ENCODE measurements around the gene BRF1.

Gene BRF1

DNA sequence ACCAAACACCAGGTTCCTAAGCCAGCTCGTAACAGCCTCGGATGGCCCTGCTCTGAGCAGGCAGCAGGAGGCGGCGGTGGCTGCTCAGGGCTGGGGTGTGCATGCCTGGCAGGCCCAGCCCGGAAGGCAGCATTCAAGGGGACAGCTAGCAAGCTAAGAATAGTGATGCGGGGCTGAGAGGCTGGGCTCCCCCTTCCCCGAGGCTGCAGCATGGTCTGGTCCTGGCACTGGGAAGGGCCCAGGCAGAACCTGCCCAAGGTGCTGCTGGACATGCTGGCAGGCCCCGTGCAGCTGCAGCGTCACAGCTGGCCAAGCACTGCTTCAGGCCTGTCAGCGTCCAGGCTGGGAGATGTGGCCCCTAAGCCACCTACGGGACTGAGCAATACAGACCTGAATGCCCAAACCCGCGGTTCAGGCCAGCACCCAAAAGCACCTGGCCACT is 93.3 kb downstream of the BRF1 start:
- FAIRE-seq = no peak

DNA sequence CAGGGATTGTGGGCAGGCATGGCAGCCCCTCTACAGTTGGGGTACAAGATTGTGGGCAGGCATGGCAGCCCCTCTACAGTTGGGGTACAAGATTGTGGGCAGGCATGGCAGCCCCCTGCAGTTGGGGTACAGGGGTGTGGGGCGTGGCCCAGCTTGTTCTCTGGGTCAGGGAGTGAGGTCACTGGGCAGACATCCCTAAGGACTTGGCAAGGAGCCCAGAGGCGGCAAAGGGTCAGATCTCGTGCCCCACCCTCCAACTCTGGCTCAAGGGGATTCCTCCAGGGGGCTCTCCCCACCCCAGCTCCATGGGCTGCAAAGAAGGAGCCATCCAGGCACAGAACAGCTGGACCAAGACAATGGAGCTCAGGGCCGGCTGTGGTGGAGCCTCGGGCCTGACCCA is 93.9 kb downstream of the BRF1 start:
- no peak for FAIRE-seq

DNA sequence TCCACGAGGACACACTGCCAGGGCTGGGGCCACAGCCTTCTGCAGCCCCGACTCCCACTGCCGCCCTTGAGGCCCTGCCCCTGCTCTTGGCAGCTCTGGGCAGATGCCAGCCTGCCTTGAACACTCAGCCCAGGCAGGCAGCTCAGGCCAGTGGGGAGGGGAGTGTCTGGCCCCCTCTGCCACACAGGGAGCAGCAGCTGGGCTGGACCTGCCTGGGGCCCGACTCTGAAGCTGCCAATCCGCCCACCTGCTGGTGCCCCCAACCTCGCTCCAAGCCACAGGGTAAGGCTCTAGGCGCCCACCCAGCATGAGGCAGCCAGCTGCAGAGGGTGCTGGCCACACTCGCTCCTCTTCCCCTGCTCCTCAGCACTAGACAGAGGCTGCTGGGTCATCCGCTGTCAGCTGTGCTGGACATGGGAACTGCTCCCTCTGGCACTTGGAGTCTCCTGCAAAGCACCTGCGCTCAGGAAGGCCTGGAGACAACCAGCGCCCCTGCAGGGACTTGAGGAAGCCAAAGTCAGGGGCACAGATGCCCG is 95.1 kb downstream of the BRF1 start:
- no peak for FAIRE-seq

DNA sequence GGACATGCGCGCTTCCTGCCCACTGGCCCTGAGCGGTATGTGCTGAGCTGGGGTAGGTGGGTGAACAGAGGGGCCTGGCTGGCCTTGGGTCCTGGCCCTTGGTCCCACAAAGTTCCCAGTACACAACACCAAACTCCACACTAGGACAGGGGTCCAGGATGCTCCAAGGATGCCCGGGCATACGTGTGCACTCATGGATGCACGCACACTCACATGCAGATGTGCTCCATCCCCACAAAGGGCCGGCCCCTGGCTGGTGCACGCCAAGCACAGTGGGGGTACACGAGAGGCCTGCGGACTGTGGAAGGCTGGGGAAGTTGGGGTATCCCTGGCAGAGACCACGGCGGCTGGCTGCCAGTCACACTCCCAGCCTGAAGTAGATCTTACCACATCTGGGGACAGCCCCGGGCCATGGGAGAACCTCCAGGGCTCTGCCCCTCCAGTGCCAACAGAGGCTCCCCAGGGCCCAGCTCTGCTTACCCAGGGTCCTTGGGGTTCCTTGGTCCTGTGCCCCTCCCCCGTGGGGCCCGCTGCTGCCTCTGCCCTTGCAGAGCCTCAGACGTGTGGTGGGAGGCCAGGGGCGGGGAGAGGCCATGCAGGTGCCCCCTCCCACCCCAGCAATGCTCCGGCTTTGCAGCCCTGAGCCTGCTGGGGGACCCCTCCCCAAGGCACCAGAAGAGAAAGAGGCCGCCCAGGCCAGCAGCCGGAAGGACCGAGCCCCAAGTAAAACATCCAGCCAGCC is 95.7 kb downstream of the BRF1 start:
- FAIRE-seq = no peak

DNA sequence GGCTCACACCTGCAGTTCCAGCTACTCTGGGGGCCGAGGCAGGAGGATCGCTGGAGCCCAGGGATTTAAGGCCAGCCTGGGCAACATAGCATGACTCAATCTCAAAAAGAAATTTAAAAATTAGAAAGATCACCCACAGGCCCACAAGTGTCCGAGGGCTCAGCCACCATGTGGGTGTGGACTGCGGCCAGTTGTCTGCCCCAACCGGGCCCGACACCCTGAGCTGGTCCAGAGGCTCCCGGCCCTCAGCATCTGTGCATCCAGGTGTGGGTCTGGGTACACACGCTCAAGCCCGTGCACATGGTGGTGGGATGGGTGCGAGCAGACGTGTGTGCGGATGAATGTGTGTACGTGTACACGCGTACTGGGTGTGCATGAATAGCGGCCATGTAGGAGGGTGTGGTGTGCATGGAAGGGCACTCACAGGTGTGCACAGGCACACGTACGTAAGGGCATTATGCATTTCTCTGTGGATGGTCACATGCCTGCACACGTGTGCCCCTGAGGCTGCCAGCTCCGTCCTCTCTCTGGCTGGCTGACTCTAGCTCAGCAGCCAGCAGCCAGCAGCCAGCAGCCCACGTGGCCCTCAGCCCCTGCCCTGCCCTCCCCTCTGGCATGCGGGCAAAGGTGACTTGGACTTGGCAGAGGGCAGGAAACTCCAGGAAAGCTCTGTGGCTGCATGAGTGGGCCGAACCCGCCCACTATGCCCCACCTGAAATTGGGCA is 96.4 kb downstream of the BRF1 start:
- FAIRE-seq = no peak

DNA sequence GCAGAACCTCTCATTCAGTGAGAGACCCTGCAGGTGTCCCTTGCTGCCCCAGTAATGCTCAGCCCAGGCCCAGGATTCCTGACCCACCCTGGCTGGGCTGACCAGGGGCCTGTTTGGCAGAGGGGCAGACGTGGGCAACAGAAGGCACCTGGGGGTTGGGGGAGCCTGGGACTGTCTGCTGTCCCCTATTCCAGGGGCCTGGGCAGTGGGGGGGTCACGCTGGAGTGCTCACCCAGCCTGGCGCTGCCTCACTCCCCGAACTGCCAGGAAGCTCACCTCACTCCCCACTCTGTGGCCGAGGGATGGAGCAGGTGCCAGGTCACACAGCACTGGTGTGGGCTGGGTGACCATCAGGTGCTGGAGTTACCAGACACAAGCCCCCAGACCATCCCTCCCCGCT is 97.1 kb downstream of the BRF1 start:
- FAIRE-seq = no peak

DNA sequence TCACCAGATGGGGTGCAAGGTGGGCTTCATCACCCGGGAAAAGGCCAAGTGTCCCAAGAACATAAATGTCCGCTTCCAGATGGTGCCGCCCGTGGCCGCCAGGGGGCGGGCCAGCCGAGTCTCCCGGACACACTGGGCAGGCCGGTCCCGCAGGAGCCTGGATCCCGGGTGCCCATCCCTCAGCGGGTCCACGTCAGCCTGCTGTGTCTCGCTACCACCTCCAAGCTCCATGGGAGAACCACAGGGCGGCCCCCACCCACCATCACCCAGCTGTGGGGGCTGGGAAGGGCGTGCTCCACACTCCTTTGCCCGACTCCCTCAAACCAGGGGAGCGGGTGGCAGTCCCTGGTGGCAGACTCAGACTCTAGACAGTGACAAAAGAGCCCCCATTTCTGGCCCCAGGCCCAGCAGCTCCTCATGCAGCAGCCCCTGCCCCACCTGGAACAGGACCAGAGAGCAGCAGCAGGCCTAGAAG is 97.7 kb downstream of the BRF1 start:
- FAIRE-seq = no peak

DNA sequence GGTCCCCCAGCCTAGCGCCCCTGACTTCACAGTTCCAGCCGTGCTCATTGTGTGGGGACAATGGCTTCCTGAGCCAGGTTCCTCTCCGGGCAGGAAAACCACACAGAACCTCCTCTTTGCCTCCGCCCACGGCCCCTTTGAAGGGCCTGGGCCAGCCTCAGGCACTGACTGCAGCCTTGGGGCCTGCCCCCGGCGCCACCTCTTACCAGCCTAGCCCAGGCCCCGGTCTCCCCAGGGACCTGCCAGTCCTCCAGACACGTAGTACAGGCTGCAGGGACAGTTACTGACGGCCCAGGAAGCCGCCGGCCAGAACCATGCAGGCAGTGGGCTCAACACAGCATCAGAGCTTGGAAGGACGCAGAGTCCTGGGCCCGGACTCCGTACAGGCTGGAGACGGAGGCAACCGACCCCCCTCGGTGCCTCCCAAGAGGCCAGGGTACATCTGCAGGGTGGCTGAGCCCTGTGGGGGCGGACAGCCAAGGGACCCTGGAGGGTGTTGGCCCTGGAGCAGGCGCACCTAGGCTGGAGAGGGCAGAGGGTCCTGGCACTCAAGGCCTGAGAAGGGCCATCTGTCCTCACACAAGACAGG is 98.8 kb downstream of the BRF1 start:
- FAIRE-seq = no peak

DNA sequence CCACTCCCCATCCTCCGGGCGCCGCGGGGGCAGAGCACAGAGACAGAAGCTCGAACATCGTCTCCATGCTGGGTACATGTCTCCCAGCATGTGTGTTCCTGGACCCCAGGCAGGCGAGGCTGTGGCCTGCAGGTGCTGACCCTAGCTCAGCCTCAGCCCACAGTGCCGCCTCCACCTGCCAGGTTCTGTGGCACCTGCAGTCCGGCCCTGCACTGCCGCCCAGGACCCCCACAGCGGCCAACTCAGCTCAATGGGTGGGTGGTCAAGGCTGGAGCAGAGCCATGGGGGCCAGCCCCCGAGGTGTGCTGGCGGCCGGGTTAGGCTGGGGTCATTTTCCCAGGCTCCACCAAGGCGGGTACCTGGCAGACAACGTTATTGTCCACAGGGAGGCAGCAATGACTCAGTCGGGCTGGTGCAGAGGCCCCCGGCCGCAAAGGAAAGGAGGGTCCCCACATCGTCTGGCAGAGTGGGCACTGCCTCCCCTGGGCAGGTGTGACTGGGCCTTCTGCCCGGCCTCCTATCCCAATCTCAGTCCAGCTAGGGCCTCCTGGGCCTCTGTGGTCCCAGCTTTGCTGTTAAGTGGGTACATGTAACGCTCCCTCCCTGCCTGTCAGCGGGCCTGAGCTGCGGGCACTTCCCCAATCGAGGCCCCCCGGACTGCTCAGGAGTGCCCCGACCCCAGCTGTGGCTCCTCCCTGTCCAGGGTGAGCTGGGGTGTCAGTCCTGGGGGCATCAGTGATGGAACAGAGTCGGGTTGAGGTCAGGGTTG is 99.5 kb downstream of the BRF1 start:
- no peak for FAIRE-seq

DNA sequence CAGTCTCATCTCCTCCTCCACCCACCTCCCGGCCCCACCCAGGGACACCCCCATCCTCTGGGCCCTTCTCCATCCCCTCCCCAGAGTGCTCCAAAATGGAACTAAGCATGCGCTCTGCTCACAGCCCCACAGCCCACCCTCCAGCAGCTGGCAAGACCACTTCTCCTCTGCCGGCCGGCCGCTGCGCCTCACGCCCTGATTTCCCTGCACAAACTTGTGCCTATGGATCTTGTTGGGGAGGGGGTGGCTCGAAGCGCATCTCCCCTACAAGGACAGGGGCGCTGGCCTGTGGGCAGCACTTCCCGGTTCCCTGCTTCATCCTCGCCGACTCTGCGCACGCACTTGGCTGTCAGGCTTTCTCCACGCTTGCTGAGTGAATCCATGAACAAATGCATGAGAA is 100.2 kb downstream of the BRF1 start:
- FAIRE-seq = no peak

DNA sequence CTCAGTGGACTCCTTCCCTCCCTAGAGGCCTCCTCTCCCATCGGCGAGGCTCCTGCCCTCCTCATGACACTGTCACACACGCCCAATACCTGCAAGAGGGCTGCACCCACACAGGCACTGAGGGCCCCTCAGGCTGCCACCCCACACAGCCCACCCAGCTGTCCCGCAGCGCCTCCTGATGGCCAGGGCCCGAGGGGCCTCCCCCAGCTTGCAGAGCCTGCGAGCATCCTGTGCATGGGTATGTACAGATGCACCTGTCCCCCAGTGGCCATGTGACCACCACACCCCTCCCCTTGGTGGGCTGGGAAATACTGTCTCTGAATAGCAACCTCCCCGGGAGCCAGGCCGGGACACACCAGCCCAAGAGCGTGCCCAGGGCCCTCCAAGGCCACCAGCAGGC is 100.7 kb downstream of the BRF1 start:
- no peak for FAIRE-seq

DNA sequence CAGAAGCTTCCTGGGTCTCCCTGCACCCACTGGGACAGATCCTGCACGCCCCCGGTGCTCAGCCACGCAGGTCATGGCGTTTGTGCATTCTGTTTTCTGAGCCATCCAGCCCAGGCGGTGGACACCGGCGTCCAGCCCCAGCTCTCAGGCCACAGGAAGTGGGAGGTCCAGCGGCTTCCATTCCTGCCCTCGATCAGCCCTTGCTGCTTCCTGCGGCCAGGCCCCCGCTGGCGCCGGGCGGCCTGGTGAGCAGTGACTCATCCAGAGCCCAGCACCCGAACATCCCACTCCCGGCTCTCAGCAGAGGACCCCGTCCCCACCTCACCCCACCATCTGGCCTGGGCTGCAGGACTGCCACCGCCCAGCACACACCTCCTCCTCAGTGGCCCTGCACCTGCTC is 101.7 kb downstream of the BRF1 start:
- FAIRE-seq = no peak

DNA sequence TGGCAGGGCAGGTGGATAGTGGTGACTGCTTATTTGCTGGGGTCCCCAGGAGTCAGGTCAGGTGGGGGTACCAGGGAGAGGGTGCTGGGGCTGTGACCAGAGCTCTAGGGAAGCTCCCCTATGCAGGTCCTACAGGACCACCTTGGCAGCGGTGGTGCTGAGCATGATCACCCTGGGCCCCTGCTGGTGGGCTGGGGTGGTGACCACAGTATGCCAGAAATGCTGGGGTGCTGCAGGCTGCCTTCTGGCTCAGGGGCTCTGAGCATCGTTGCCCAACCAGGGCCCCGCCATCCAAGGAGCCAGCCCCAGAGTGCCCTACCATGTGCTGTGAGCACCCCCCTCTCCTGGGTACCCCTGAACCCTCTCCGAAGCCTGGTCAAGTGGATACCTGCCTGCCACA is 102.2 kb downstream of the BRF1 start:
- no peak for FAIRE-seq

DNA sequence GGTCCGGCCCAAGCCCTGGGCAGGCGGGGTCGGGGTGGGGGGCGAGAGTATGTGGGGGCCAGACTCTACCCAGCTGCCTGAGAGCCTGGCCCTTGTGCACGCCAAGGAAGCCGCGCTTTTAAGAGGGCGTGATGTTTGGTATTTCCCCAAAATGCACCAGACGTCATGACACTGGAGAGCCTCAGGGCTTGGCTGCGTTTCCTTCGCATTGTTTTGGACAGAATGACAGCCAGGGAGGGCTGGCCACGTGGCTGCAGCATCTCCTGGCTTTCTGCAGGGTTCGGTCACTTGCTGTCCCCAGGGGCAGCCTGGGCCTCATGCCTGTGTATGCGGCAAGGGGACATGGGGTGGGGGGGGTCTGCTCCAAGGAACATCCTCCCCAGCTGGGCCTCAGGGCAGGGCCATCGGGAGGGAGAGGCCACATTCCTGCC is 103.6 kb downstream of the BRF1 start:
- no peak for FAIRE-seq

DNA sequence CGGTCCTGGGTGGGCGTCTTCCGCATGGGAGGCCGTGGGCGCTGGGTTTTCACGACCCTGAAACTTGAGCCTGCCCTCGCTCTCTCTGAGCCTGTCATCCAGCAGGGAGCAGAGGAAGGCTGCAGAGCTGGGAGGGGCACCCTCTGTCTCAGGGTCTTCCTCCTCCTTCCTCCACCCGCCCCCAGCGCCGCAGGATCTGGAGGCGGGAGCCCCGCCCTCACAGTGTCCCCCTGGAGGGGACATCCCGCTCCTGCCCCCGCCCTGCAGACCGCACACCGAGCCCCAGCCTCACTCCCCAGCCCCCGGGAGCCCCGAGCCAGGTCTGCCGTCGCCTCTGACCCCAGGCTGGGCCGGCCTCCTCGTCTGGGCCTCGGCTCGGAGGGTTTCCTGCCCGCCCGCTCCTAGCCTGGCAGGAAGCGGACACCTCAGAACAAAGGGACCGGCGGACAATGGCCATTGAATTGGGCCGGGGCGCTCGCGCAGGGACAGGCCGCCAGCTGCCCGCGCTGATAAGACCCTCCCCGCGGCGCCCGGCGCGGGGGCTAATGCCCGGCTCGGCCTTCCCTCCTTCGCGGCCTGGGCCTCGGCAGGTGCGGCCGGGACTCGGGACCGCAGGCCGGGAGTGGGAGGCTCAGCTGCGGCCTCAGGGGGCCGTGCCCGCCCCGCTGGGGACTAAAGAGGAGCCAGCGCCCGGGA is 104.4 kb downstream of the BRF1 start:
- no peak for FAIRE-seq

DNA sequence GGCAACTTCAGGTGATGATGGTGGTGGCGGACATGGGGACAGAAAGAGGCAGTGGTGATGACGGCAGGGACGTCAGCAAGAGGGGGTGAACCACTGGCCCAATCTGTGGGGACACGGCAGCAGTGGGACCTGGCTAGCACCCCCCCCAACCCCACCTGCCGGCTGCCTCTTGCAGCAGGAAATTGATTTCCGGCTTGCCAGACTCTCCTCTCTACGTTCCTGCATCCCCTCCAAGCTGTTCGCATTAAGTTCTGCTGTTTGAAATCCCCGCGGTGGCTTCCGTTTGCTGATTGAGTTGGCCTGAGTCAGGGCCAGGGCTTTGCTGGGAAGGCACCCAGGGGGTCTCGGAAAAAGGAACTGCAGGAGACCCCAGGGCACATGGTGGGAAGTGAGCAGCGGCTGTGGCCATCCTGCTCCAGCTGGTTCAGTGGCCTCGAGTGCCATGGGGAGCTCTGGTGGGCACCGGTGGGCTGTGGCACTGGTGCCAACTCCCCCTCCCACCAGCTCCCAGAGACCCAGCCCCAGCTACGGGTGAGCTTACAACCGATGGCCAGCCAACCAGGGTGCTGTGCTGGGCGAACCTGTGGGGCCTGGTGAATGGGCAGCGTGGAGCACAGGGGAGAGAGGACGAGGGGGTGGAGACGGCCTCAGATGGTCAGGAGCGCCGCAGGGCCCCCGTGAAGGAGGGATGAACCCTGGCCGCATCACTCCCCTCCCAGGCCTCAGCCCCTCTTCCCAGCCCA is 105.1 kb downstream of the BRF1 start:
- no peak for FAIRE-seq

DNA sequence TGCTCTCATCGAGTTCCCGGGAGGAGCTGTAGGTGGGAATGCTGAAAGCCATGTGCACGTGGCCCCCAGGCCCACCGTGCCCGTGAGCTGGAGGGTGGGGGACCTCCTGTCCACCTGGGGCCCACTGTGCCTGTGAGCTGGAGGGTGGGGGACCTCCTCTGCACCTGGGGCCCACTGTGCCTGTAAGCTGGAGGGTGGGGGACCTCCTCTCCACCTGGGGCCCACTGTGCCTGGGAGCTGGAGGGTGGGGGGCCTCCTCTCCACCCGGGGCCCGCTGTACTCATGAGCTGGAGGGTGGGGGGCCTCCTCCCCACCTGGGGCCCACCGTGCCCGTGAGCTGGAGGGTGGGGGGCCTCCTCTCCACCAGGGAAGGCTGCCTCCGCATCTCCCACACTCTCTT is 105.8 kb downstream of the BRF1 start:
- no peak for FAIRE-seq

DNA sequence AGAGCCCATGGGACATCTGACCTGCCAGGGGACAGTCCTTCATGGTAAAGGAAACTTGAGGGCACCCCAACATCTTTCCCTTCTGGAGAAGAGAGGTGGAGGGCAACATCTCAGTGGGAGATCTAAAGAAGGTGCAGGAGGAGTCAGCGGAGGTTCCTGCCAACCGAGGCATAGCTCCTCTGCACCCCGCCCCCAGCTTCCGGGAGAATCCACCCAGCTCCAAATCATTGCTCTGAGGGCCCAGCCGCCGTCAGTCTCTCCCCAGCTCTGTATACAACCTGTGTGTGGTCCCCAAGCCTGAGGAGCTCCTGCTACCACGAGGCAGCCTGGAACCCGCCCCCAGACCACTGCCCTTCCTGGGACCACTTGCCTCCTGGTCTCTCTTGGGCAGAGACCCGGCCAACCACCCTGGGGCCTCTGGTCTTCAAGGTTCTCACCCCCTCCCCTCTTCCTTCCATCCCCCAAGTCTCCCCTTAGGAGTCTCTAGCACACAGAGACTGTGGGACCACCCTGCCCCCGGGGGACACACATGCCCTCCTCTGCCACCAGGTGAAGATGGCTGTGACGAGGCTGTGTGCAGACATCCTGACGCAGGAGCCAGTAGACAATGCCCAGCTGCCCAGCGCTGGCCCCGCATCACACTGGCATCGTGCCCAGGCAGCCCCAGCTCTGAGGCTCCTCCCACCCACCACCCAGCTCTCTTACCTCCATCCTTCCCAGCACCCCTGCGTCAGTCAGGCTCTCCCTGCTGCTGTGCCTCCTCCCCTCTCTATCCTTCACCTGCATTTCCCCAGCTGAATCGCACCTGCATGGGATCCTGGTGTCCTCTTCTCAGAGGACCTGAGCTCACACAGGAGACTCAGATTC is 106.7 kb downstream of the BRF1 start:
- no peak for FAIRE-seq

DNA sequence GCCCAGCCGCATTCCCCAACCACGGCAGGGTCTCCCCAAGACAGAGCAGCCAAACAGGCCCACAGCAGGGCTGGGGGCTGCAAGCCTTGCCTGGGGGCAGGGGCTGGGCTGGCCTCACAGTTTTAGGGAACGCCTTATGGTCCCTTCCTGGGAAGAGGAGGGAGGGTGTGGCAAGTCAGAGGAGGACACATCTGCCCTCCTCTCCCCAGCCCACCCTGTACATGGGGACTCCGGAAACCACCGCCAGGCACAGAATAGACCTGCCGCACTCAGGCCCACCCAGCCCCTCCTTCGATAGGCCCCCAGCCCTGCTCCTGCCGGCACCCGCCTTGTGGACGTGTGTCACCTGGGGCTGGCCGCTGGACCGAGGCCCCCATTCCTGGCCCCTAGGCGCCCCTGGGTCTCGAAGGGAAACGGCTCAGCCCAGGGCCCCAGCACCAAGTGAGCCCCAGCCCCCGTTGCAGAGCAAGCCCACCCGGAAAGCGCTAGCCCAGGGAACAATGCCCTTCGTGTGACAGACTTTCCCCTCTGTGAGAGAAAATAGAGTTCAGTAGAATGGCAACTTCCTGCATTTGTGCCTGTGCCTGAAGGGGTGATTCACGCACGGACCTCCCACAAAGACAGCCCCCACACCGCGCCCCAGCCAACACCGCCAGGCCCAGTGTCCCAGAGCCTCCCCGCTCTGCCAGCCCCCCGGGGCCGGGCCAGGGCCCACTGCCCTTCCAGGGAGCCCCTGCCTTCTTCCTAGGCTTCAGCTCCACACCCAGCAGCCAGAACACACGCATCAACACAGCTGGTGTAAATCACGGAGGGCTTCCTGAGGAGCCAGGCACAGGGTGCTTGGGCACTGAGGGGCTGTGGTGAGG is 107.7 kb downstream of the BRF1 start:
- no peak for FAIRE-seq

All from TTC549 (cell line).